RPMI8226 (cell line): ENCODE measurements around the gene SPTB.

ENCODE experiments used
- DNase-seq: peaks from one replicate; pipeline ENCODE4 v3.0.0-alpha.2; 2015

The SPTB gene

DNA sequence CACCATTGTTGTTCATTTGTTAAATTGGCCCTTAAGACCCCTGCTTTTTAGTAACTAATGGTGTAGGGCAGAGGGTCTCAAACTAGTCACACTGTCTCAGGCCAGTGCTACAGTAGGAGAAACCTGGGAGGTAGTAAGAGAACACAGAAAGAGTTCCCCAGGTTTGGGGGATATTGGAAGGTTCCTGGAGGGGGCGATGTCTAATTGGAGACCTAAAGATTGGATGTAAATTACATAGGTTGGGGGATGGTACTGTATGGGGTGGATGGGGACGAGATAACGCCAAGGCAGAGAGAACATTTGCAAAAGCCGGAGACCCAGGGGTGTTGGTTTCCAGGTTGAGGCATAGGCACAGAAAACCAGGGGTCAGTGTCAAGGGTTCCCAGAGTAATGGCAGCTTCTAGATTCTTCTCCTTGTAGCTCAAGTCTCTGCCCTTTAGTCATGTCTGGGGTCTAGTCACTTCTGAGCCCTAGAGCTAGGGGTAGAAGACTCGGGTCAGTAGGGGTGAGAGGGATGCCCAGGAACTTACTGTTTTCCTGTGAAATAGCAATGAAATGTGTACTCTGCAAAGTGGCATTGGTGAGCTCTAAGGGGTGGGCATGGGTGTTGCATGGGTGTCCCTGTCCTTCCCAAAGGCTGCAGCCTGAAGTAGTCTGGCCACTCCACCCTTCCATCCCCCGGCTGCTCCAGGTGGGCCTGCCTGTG is 153.7 kb downstream of the SPTB start:
- no peak for DNase-seq

DNA sequence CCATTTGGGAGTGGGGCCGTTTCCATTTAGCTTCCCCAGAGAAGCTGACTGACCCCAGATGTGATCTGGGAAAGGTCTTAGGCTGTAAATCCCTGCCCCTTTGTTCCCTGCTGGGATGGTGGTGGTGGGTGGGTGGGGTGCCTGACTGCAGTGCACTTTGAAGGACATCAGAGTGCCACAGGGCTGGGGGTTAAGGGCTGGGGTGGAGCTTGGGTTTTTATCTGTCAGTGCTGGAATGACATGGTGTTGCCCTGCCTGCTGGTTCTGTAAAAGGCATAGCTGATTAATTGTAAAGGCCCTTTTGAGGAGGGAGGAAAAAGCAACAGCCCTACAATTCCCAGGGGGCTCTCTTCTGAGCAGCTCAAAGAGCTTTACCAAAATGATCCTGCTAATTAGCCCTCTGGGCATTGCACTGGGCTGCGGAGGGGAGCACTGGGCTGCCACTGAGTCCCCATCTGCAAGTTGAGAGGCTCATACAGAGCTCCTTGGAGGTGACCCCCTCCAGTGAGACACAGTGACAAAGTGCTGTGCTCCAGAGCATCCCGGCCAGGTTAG is 154.4 kb downstream of the SPTB start:
- no peak for DNase-seq

DNA sequence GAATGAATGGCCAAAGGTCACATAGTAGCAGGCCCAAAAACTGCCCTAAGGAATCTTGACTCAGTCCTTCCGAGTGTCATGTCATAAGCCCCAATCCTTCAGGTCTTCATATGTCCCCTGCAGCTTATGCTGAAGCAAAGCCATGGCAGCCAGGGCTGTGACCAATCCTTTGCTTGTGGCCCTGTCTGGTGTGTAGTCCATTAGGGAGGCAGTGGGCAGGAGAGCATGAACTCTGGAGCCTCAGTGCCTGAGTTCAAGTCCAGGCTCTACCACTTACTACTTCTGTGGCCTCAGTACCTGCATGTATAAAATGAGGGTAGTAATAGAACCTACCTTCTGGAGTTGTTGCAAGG is 155.2 kb downstream of the SPTB start:
- no peak for DNase-seq

DNA sequence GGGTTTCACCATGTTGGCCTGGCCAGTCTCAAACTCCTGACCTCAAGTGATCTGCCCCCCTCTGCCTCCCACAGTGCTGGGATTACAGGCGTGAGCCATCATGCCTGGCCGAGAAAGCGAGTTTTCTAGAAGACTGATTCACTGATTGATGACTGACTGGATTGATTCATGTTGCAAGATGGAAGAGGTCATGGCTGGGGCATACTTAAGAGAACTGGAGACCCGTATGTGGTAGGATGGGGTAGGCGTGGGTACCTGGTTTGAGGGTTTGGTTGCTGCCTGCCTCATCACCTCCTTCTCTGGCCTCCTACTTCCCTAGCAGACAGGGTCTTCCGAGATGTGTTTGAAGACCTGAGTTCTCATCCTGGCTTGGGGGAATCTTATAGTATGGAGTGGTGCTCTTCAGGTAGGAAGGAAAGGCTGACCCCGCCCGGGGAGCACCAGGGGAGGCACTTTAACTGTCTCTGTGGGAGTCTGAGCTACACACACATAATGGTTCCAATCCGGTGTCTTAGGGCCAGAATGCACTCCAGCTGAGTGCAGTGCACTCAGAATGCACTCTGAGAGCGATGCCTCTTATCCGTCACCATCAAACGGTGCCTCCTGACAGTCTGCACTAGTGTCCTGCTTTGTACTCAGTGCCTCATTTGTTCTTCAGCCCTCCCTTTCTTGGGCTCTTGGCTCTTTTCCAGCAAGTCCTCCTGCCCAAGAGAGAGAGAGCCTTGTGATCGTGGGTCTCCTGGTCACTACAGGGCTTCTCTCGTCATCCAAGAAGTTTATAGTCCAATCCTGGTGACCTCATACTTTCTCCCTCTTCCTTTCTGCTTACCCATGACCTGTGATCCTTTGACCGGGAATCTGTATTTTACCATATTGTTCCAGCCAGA is 155.8 kb downstream of the SPTB start:
- no peak for DNase-seq

DNA sequence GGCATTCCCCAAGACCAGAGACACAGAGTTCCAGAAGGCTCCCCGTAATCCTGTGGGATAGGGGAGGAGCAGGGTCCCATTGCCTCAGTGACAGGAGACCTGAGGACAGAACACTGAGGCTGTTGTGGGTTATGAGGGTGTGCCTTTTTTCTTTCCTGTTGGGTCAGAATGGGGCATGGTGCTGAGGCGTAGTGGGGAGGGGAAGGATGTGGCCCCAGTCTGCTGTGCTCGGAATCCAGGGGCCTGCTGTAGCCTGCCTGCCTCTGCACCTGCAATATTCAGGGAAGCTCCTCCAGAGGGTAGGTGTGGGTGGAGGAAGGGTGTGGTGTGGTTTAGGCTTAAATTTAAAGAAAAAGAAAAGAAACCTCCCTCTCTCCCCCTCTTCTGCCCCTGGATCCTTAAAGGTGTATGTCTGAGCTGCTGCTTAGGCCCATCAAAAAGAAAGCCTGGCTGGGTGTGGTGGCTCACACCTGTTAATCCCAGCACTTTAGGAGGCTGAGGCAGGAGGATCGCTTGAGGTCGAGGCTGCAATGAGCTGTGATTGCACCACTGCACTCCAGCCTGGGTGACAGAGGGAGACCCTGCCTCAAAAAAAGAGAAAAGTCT is 156.8 kb downstream of the SPTB start:
- DNase-seq: no peak

DNA sequence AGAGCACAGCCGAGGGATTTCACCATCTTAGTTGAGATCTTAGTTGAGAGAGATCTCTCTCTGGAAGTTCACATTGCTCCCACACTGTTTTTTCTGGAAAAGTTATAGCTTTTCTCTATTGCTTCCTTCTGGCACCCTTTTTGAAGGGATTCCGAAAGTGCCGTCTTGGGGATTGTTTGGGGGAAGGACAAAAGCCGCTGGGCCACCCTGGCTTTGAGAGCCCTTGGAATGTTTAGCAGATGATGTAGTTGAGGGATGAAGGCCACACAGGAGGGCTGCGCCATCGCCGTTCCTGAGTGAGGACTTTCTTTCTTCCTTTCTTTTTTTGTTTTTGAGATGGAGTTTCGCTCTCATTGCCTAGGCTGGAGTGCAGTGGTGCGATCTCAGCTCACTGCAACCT is 157.8 kb downstream of the SPTB start:
- no peak for DNase-seq

DNA sequence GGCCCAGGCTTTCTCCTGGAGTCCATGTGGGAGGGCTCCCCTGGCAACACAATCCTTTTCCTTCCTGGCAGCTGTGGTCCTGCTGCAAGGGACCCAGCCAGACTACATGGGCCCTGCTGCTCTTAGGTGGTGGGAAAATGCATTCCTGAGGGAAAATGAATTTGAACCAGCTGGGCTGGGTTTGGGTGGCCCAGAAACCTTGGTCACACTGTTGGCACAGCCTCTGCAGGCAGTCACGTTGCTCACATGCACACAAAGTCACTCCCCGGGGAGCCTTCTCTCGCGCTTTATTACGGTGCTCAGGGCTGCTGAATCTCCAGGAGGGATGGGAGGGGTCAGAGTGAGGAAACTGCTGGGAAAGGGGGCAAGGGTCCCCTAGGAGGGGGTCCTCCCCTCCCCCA is 158.3 kb downstream of the SPTB start:
- DNase-seq: no peak

DNA sequence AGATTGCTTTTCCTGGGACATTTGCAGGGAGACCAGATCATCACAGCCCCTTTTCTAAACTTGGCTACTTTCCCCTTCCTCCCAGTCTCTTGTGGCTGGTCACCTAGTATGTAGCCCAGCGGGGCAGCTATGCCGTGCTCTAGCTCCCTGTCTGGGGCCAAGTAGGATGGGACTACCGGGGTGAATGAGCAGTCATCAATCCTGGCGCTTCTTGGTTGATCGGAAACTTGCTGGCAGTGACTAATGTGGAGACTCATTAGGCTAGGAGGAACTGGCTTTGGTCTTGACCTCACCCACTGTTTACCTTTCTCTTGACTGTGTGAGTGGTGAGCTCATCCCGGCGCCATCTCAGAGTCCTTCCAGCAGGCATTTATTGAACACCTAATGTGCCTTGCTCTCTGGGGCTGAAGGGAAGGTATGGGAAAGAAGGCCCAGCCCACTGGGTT is 159.6 kb downstream of the SPTB start:
- no peak for DNase-seq

DNA sequence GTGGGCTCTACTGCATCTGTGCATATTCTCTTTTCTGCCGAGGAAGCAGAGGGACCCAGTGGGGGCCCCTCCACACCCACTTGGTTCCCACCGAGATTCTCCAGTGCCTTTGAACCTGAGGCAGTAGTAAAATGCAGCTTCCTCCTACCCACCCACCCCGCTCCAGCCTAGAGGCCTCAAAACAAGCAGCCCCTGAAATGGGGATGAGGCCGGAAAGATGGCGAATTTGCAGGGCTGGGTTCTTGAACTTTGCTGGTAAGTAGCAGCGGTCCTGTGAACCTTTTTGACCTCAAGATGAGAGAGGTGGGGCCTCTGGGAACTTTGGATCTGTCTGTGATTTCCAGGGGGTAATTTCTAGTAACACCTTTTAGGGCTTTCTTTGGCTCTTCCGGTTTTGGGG is 160.1 kb downstream of the SPTB start:
- DNase-seq: no peak

DNA sequence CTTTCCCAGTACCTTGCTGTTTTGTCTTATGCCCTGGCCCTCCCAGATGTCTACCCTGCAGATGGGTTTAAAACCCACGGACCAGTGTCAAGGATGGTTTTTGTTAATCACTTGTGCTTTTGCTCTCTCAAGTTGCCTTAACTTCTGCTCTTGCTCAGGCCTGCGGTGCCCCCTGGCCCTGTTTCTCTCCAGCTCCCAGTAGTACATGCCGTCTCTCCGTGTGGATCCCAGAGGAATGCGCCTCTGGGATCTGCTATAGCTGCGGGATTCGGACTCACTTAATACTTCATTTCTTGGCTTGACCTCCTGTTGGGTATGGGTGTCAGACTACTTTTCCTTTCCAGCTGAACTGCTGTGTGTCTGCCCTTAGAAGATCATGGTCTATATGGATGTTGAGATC is 160.9 kb downstream of the SPTB start:
- no peak for DNase-seq

DNA sequence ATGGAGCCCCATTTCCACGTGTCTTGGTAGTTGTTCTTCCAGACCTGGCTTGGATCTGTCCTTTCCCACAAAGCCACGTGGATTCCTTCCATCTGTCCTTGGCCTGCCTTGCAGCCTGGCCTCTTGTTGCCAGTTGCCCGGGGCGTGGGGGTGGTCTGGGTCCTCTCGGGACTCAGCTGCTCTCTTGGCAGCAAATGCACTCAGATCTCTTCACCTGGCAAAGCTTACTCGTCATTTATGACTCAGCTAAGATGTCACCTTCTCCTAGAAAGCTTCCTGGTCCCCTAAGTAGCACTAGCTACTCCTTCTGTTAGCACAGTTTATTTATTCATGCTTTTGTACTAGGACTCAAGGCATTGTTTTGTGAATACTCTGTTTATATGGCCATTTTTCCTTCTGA is 161.8 kb downstream of the SPTB start:
- peak; percentile 16 for DNase-seq

DNA sequence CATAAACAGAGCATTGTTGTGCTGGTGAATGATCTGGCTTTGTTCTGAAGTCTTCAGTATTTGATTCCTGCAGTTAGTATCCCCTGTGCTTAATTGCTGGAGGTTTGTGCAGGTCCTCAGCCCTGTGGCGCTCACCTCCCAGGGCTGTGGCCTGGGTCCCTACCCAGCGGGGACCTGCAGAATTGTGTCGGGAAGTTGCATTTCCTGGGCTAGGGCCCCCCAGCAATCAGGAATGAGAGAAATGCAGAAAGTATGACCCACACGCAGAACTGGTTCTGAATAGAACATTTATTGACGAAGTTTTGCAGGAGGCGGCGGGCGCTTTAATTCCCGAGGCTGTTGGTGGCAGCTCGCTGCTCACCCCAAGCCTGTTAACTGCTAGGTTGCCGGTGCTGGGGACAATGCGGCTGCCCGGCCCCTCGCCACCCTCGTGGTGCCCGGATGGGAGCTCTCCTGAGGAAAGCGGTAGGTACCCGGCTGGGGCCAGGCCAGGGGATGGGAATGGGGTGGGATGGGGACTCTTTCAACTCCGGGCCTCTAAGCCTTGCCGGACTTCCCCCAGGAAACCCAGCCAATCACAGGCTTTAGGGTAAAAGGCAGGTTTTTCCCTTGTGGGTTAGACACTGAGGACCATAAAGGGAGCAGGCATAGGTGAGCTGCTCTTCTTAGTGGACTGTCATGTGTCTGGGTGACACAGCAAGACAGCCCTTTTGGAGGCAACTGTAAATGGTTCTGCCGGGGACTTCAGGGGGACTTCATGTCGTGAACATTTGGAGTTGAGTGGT is 163.9 kb downstream of the SPTB start:
- DNase-seq: no peak

DNA sequence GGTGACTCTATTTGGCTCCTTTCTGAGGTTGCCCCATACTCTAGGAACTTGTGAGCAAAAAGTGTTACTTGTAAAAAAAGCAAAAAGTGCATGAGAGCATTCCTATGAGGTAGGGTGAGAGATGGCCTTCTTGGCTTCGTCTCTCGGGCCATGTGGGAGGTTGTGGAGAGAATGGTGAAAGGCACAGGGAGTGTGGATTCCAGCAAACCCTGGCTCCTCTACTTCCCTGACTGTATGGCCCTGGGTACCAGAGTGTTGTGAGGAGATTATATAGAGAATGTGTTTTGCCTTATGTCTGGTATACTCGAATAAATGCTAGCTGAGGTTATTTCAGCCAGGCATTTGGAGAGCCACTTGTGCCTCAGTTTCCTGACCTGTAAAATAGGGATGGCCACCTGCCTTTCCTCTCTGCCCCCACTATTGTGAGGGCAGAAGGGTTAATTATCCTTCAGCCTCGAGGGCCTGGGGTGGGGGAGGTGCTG is 164.5 kb downstream of the SPTB start:
- no peak for DNase-seq

DNA sequence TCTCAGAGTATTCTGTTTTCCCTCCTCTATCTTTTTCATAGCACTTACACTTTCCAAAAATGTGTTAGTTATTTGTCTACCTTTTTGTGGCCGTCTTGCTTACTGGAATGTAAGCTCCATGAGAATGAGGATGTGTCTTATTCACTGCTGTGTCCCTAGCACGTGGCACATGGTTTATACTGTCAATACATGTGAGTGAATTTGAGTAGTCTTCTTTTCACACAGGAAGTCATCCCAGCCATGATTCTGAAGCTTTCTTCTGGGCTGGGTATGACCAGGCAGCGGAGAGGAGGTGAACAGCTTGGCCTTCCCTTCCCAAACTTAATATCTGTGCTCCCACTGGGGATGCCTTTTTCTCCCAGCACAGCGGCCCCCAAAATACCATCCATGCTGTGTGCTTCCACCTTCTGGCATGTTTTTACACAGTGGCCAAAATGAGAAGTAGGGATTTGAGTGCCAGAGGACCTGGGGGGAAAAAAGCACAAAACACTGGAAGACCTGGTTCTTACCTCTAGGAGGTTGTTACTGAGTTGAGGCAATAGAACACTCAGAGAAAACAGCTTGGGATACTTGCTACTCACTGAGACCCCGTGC is 165.2 kb downstream of the SPTB start:
- DNase-seq: no peak

DNA sequence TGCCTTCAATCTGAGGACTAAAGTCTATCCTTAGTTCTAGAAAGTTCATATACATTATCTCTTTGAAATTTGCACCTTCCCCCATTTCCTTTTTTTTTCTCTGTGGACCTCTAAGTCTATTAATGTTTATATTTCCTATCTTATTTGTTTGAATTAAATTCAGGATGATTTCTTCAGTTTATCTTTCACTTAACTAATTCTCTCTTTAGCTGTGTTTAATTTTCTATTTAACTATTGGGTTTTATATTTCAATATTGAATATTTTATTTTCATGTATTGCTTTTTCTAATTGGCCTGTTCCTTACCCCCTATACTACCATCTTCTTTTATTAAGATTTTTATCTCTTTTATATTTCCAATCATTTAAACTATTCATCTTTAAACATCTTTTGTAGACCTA is 166.0 kb downstream of the SPTB start:
- DNase-seq: no peak

DNA sequence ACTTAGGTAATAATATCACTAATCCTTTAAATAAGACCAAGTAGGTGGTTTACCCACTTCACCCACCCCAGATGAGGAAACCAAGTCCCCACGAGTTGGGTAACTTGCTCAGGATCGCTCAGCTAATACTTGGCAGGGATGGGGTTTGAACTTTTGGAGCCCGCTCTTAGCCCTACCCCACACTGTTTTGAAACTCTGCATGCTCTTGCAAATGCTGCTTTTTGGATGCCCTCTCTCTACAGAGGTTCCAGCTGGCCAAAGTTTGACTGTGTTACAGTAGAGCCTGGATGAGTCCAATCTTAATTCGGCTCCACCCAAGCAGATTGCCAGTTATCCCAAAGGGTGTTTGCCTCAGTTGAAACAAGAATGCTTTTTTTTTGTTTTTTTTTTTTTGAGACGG is 168.7 kb downstream of the SPTB start:
- no peak for DNase-seq

DNA sequence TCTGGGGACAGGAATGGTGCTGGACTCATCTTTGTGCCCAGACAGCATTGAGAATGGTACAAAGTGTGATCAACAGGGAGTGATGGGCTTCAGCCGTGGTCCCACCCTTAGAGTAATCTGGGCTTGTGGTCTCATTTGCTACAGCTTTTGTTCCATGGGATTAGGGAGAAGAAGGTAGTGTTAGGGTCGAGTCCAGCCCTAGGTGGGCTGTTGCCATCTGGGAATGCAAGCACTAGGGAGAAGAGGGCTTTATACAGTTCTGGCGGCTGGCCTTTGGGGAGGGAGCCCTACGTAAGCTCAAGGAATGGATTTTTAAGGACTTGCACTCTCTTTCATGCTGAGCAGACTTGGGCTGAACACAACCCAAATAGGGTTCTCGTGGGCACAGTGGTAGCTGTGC is 170.6 kb downstream of the SPTB start:
- no peak for DNase-seq

DNA sequence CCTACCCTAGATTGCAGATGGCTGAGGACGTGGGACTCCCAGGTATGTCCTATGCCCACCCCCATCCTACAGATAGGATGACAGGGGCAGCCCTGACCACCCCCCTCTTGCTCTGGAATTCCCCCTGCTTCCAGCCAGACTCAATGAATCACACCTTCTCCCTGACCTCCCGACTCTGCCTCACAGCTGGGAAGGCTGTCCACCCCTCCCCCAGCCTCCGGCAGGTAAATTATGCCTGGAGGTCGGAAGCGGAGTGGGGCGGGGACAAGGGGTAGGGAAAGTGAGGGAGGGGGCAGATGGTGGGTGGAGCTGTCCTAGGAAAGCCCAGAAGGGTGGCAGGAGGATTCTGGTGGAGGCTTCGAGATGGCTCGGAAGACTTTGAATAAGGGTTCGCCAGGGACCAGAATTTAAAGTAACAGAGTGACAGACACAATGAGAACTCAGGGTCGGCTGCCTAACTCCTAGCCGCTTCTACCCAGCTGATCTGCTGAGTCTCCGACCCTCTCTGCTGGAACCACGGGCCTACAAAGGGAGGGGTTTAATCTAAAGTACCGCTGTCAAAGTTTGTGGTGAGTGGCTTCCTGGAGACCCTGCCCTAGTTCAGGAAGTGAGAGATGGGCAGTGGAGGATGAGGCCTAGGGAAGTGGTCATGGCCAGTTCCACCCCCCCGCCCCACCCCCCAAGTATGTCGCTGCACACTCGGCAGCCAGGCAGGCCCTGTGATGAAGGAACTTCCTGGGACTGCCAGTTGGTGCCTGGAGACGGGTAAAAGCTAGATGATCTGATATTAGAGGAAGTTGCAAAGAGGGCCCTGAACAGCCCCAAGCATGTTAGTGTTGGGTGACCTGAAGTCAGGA is 171.3 kb downstream of the SPTB start:
- peak; percentile 63 for DNase-seq

DNA sequence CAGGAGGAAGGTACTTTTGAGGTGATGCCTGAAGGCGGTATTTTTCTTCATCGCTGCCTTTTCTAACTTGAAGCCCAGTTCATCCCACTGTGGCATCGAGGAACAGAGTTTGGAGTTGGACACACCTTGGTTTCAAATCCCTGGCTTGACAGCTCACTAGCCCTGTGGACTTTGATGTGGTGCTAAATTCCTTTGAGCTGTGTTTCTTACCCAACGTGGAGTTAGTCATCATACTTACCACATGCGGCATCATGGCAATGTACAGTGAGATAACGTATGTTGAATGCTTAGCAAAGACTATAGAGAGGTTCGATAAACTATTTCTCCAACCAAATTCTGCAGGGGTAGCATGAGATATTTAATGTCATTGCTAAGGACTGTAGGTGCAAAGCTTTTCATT is 172.0 kb downstream of the SPTB start:
- DNase-seq: no peak

DNA sequence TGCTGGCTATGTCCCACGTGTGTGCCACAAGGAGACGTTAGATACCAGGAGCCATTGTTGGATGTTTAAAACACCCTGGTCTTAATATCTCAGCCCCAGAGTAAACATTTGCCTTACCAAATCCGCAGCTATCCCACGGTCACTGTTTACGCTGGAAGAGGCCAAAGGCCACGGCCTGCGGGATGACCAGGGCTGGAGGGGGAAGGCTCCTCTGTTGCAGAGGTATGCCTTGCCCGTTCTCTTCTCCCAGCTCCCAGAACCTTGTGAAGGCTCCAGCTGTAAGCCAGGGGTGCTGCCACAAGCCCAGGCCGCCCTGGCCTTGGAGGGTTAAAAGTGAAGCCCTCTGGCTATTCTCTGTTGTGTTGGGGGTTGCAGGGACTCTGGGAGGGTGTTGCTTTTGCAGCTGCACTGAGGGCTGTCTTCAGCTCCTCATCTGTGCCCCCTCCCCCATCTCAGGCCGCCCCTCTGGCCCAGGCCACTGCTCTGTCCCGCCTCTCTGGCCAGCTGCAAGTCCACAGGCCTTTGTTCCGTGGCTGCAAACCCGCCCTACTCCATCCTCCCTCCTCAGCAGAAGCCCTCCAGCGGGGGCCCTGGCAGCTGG is 173.0 kb downstream of the SPTB start:
- DNase-seq: no peak

DNA sequence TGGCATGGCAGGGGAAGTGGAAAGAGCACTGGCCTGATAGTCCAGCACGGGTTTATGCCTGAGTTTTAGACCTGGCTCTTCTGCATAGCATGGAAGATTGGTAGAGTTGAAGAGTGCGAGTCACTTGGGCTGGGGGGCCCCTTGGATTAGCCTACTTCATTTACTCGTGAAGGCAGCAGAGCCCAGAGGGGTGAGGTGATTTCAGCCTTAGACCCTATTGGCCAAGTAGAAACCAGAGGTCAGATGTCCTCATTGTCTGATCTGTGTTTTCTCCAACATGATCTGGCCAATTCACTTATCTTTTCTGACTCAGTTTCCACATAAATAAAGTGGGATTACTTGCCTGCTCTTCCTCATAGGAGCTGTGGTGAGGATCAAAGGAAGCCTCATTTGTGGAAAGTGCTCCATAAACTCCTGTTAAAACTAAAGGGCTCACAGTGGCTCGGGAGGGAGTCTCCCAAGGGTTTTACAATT is 173.6 kb downstream of the SPTB start:
- DNase-seq: no peak
